Esophagus muscularis mucosa (tissue), 3 donors: ENCODE measurements around the gene CROCC.

Experiments
- EP300 ChIP-seq: sonication (generic); formaldehyde crosslinking; IDR thresholded peaks from one replicate; pipeline ENCODE4 v1.6.1; 2017; ENCODE audit warnings: antibody characterized with exemption
- POLR2AphosphoS5 ChIP-seq, 2 donors: sonication (generic); formaldehyde crosslinking; IDR thresholded peaks; one replicate each; pipeline ENCODE4 v1.6.1; 2017; ENCODE audit warnings: antibody characterized with exemption in 2 of 2

GRCh38 chr1:16996845-16997244 is 75.1 kb downstream of the CROCC start:
- no peak for TF ChIP-seq EP300
- no peak for TF ChIP-seq POLR2AphosphoS5 (IDR thresholded peaks at IDR 0.05)
